CD14-positive monocyte (primary cell): ENCODE measurements around the gene SKA3. TPM values are rescaled to one million over a fixed set of nuclear protein-coding genes. Genes with fewer than 3 reads are reported as not detected.

Experiments used
- DNase-seq, 3 donors: peaks; one replicate each; pipeline ENCODE4 v3.0.0-alpha.2; 2011 to 2022
- H2AFZ ChIP-seq: 2 replicates; pipeline ENCODE4 v1.6.0; 2012; ENCODE audit warnings: mild to moderate bottlenecking, low read depth, low read length, inconsistent platforms; ENCODE audit not compliant: insufficient read depth, poor library complexity, severe bottlenecking
- H3K27ac ChIP-seq, 2 donors: 1 replicate in 1 of 2; 2 replicates in 1 of 2; pipeline ENCODE4 v1.5.1; 2012 to 2013; ENCODE audit warnings: low read length in 2 of 2, control low read depth in 1 of 2, inconsistent platforms in 1 of 2, low read depth in 1 of 2, mild to moderate bottlenecking in 1 of 2
- H3K27me3 ChIP-seq, 2 donors: one replicate each; pipeline versions ENCODE4 v1.6.0 to v1.6.1; 2011 to 2013; ENCODE audit warnings: low read length in 2 of 2; ENCODE audit not compliant: control insufficient read depth in 2 of 2, insufficient read depth in 2 of 2
- H3K36me3 ChIP-seq, 2 donors: replicated peaks in 1 of 2; 1 replicate in 1 of 2; 2 replicates in 1 of 2; pipeline versions ENCODE4 v1.5.1 to v1.6.1; 2012 to 2013; ENCODE audit warnings: low read length in 2 of 2, control low read depth in 1 of 2, inconsistent platforms in 1 of 2, mild to moderate bottlenecking in 1 of 2; ENCODE audit not compliant: insufficient read depth in 2 of 2, control insufficient read depth in 1 of 2
- H3K4me1 ChIP-seq, 2 donors: 1 replicate in 1 of 2; 2 replicates in 1 of 2; pipeline versions ENCODE4 v1.5.1 to v1.6.1; 2012 to 2013; ENCODE audit warnings: low read length in 2 of 2, control low read depth in 1 of 2, inconsistent platforms in 1 of 2, mild to moderate bottlenecking in 1 of 2, moderate library complexity in 1 of 2; ENCODE audit not compliant: insufficient read depth in 2 of 2, control insufficient read depth in 1 of 2
- H3K4me2 ChIP-seq: replicated peaks from 2 replicates; pipeline ENCODE3; 2012; ENCODE audit warnings: low read length, moderate library complexity, mild to moderate bottlenecking; ENCODE audit not compliant: poor library complexity, severe bottlenecking; ENCODE audit errors: extremely low read depth
- H3K4me3 ChIP-seq, 3 experiments: fragments of 200-600 bp in 1 of 3; sonication (generic) in 1 of 3; replicated peaks in 1 of 3; 1 replicate in 2 of 3; 2 replicates in 1 of 3; pipeline ENCODE4 v1.5.1; 2011 to 2013; ENCODE audit warnings: low read length in 3 of 3, mild to moderate bottlenecking in 3 of 3, control low read depth in 2 of 3, low read depth in 2 of 3, inconsistent platforms in 1 of 3, moderate library complexity in 1 of 3
- H3K79me2 ChIP-seq: 2 replicates; pipeline ENCODE4 v1.6.0; 2012; ENCODE audit warnings: mild to moderate bottlenecking, control low read depth, inconsistent platforms, low read length, moderate library complexity; ENCODE audit not compliant: insufficient read depth
- H3K9ac ChIP-seq: 2 replicates; pipeline ENCODE4 v1.6.0; 2017; ENCODE audit warnings: low read length, mild to moderate bottlenecking; ENCODE audit not compliant: insufficient read depth, poor library complexity, severe bottlenecking
- H3K9me3 ChIP-seq, 2 donors: replicated peaks in 1 of 2; 1 replicate in 1 of 2; 2 replicates in 1 of 2; pipeline versions ENCODE4 v1.5.1 to v1.6.1; 2012 to 2013; ENCODE audit warnings: low read length in 2 of 2, control low read depth in 1 of 2; ENCODE audit not compliant: control insufficient read depth in 1 of 2, insufficient read depth in 1 of 2
- H4K20me1 ChIP-seq: 2 replicates; pipeline ENCODE4 v1.6.0; 2012; ENCODE audit warnings: mild to moderate bottlenecking, low read length, control low read depth, moderate library complexity; ENCODE audit not compliant: insufficient read depth
- H3K27ac Mint-ChIP-seq, 7 donors: one replicate each; pipeline ENCODE4 v1.8.0; 2020; ENCODE audit warnings: mild to moderate bottlenecking in 7 of 7, mixed read lengths in 7 of 7, moderate library complexity in 6 of 7, inconsistent platforms in 2 of 7
- H3K27me3 Mint-ChIP-seq, 3 donors: one replicate each; pipeline ENCODE4 v1.8.0; 2021 to 2022; ENCODE audit warnings: low read depth in 3 of 3, mild to moderate bottlenecking in 3 of 3, mixed read lengths in 3 of 3, moderate library complexity in 3 of 3, inconsistent platforms in 1 of 3
- H3K36me3 Mint-ChIP-seq, 2 donors: one replicate each; pipeline ENCODE4 v1.8.0; 2020; ENCODE audit warnings: mixed read lengths in 2 of 2, inconsistent platforms in 1 of 2, mild to moderate bottlenecking in 1 of 2
- H3K4me1 Mint-ChIP-seq: one replicate; pipeline ENCODE4 v1.8.0; 2020; ENCODE audit warnings: mild to moderate bottlenecking, mixed read lengths
- H3K4me3 Mint-ChIP-seq, 2 donors: one replicate each; pipeline ENCODE4 v1.8.0; 2020; ENCODE audit warnings: mild to moderate bottlenecking in 2 of 2, mixed read lengths in 2 of 2, moderate library complexity in 1 of 2
- H3K9me3 Mint-ChIP-seq, 7 donors: one replicate each; pipeline ENCODE4 v1.8.0; 2020 to 2022; ENCODE audit warnings: mixed read lengths in 7 of 7, mild to moderate bottlenecking in 6 of 7, moderate library complexity in 6 of 7, inconsistent platforms in 2 of 7
- CTCF ChIP-seq: fragments of 200-600 bp; IDR thresholded peaks from one replicate; pipeline ENCODE4 v1.8.0; 2022; ENCODE audit warnings: antibody characterized with exemption, mild to moderate bottlenecking
- WGBS: methylation state at CpG from one replicate; pipeline ENCODE4 v1.1.5; 2013; ENCODE audit warnings: missing lambda C conversion rate; ENCODE audit not compliant: insufficient coverage; 5-methylcytosine and 5-hydroxymethylcytosine counted together
- intact Hi-C, 2 donors: fragments of 100-400 bp; cut with micrococcal nuclease; formaldehyde crosslinking; loops; one replicate each; pipeline versions ENCODE4 v1.15.0 to v1.15.1; 2023
- polyA plus RNA-seq, 3 donors: library from polyadenylated mRNA; depleted of rRNA in 1 of 3; unstranded in 2 of 3; stranded (reverse) in 1 of 3; fragments of 300-500 nt in 2 of 3; fragments of >200 nt in 1 of 3; fragmentation: Illumina TruSeq in 2 of 3; gene quantifications; 1 replicate in 2 of 3; 2 replicates in 1 of 3; pipeline ENCODE4 v1.2.3, GENCODE V29; 2012 to 2021

SKA3 gene
- polyA plus RNA-seq, 3 donors: 0.12 to 2.5 (median 0.49) TPM

DNA sequence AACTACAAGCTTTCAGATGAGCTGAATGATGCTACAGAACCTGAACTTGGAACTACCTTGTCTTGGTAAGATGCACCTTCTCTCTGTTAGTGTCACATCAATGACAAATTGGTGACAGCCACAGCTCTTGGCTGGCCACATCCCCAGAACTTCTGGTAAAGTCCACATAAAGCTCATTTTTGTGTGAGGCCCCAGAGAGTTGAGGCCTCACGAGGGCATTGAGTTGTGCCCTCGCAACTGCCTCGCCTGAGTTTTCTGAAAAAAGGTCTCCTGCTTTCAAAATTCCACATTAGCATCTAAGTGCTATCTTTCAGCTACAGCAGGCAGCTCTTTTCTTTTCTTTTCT, 42.7 kb upstream of the SKA3 start:
- WGBS: 6% methylated on average over 3 of the region's 3 CpGs
- Mint-ChIP-seq H3K27ac (peak overlapping the region in 1 of 7 donors; percentile 21), H3K9me3 (peaks cover 4 to 20% (median 10%) of the 10 kb centered on the region in 7 donors), H3K4me3 (peak overlapping the region in 1 of 2 donors; percentile 7), H3K27me3 (peaks cover 0 to 2% (median 0%) of the 10 kb centered on the region in 3 donors), H3K4me1 (peaks cover 24% of the 10 kb centered on the region), H3K36me3 (no peaks in the 10 kb centered on the region)
- Histone ChIP-seq H3K9ac (no peak overlapping the region), H2AFZ (peak overlapping the region; percentile 13), H3K27ac (no peak overlapping the region), H4K20me1 (no peaks in the 10 kb centered on the region), H3K4me1 (peaks cover 4 to 11% of the 10 kb centered on the region in 2 donors), H3K9me3 (peaks cover 9 to 10% of the 10 kb centered on the region in 2 donors), H3K36me3 (no peaks in the 10 kb centered on the region), H3K79me2 (no peaks in the 10 kb centered on the region), H3K4me2 (no peak overlapping the region), H3K27me3 (no peaks in the 10 kb centered on the region), H3K4me3 (no peak overlapping the region)
- no peak for TF ChIP-seq CTCF
- intact Hi-C loops: no loop called here
- no peak for DNase-seq

DNA sequence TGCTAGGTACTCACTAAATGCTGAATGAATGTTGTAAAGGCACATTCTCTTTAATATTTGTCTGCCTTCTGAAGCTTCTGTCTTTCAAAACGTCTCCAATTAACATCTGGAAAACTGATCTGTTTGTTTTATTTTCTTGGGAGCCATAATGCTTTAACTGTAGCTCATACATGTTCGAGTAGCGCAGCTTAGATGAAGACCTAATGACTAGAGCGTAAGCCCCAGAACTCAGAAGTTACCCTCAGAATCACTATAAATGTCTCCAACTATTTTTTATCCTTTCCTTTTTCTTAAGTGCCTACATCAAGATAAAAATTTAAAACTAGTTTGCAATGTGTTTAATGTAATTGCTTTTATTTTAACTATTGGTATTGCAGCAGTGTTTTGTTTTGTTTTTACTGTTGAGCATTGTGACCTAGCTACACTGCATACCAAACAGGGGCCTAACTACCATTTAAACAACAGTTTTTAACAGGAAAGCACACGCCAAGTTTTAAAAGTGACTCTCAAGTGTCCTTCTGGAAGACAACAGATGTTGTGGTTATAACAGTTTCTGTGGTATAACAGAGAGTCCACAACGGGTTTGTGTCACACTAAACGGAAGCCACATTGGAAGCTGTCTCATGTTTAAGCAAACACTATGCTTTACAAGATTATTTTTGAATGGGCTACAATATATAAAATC, 42.1 kb upstream of the SKA3 start:
- H3K9ac ChIP-seq: no peak overlapping the region
- Mint-ChIP-seq H3K36me3 (no peaks in the 10 kb centered on the region), H3K27me3 (peaks cover 0 to 2% (median 0%) of the 10 kb centered on the region in 3 donors), H3K9me3 (peaks cover 4 to 20% (median 10%) of the 10 kb centered on the region in 7 donors), H3K4me3 (peak overlapping the region in 1 of 2 donors; percentile 37), H3K4me1 (peaks cover 24% of the 10 kb centered on the region), H3K27ac (no peak overlapping the region)
- no peak for TF ChIP-seq CTCF
- no peaks in the 10 kb centered on the region for H3K27me3 ChIP-seq
- no peak for DNase-seq
- intact Hi-C loops: no loop called here
- no peaks in the 10 kb centered on the region for H3K36me3 ChIP-seq
- peaks cover 4 to 11% of the 10 kb centered on the region in 2 donors for H3K4me1 ChIP-seq
- no peaks in the 10 kb centered on the region for H4K20me1 ChIP-seq
- peak overlapping the region; percentile 13 for H2AFZ ChIP-seq
- H3K27ac ChIP-seq: no peak overlapping the region
- H3K9me3 ChIP-seq: peaks cover 9 to 10% of the 10 kb centered on the region in 2 donors
- no peak overlapping the region for H3K4me2 ChIP-seq
- H3K79me2 ChIP-seq: no peaks in the 10 kb centered on the region
- H3K4me3 ChIP-seq: no peak overlapping the region
- WGBS: 30% methylated on average over 2 of the region's 7 CpGs
